HS-5 (cell line): ENCODE data around the gene CCDC7.
"Not testable (repeated sequence)": the region's sequence is repeated elsewhere in the genome, so short reads cannot be mapped to it uniquely, and the experiment has no call there.

Source experiments
- DNase-seq: peaks from one replicate; pipeline ENCODE4 v3.0.0-alpha.2; 2012; ENCODE audit warnings: low read depth

Gene CCDC7

GRCh38 chr10:32713560-32713959, 267.6 kb downstream of the CCDC7 start:
- no peak for DNase-seq

- no peak for DNase-seq
Measured at GRCh38 chr10:32731527-32731926, 285.6 kb downstream of the CCDC7 start.

- no peak for DNase-seq
Measured at GRCh38 chr10:32738958-32739357, 293.0 kb downstream of the CCDC7 start.

DNA sequence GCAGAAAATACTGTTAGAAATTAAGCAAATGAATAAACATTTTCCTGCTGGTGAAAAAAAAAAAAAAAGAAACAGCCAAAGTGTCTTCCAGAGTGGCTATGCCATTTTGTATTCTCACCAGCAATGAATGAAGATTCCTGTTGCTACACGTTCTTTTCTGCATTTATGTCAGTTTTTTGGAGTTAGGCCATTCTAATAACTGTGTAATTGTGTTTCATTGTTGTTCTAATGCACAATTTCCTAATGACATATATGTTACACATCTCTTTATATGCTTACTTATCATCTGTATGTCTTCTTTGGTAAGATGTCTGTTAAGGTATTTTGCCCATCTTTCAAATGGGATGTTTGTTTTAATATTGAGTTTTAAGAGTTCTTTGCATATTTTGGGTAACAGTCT, 298.4 kb downstream of the CCDC7 start:
- no peak for DNase-seq

GRCh38 chr10:32746869-32747268, 300.9 kb downstream of the CCDC7 start:
- no peak for DNase-seq

DNA sequence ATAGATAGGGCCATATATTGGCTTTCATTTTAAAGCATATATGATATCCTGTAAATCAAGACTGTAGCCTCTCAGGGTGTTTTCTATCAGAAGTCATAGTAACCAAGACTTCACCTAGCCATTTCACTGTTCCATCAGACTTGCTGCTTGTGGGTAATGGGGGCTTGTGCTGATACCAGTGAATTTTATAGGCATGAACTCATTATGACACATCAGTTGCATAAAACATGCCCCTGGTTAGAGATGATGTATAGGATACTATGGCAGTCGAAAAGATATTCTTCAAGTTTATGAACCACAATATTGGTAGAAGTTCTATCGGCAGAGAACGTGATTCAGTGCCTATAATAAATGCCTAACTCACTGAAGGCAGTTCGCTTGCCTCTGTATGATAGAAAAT, 305.6 kb downstream of the CCDC7 start:
- no peak for DNase-seq

DNA sequence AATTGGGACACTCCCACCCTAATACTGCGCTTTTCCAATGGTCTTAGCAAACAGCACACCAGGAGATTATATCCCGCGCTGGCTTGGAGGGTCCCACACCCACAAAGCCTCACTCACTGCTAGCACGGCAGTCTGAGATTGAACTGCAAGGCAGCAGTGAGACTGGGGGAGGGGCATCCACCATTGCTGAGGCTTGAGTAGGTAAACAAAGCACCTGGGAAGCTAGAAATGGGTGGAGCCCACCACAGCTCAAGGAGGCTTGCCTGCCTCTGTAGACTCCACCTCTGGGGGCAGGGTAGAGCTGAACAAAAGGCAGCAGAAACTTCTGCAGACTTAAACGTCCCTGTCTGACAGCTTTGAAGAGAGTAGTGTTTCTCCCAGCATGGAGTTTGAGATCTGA, 309.0 kb downstream of the CCDC7 start:
- DNase-seq = not testable (repeated sequence)

DNA sequence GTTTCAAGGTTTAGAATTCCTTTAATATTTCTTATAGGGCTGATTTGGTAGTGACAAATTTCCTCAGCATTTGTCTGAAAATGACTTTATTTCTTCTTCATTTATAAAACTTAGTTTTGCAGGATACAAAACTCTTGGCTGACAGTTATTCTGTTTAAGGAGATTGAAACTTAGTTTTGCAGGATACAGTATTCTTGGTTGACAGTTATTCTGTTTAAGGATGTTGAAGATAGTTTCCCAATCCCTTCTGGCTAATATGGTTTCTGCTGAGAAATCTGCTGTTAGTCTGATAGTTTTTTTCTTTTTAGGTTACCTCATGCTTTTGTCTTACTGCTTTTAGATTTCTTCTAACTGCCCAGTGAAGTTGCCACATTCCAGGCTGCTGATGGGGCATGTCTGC, 325.3 kb downstream of the CCDC7 start:
- DNase-seq = no peak

DNA sequence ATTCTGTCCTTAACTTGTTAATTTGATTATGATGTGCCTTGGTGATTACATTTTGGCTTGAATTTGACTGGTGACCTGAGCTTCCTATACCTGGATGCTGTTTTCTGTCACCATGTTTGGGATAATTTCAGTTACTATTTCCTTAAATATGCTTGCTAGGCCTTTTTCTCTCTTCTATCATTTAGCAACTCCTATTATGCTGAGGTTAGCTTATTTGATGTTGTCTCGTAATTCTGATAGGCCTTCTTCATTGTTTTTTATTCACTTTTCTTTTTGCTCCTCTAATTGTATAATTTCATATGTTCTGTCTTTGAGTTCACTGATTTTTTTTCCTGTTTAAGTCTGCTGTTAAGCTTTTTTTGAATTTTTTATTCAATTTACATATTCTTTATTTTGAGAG, 327.2 kb downstream of the CCDC7 start:
- DNase-seq = no peak

GRCh38 chr10:32786968-32787367, 341.0 kb downstream of the CCDC7 start:
- DNase-seq = no peak

DNA sequence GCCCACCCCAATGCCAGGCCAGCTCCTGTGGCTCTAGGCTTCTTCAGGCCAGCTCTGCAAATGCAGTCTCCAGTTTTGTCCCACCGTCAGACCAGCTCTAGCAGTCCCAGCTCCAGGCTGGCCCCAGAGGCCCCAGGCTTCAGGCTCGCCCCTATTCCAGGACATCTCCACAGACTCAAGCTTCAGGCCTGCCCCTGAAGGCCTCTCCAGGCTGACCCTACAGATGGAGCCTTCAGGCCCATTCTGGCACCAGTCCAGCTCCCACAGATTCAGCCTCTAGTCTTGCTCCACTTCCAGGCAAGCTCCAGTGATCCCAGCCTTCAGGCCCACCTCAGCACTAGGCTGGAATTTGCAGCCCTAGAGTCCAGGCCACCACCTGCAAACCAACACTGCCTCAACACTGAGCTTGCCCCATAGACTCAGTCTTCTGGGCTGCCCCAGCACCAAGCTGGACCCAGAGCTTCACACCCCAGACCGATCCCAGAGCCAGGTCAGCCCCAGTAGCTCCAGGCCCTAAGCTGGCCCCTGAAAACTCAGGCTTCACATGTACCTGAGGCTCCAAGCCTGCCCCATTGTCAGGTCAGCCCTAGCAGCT, 341.8 kb downstream of the CCDC7 start:
- DNase-seq = no peak

GRCh38 chr10:32788359-32788758, 342.4 kb downstream of the CCDC7 start:
- no peak for DNase-seq

- no peak for DNase-seq
Measured at GRCh38 chr10:32790483-32790882, 344.5 kb downstream of the CCDC7 start.

- DNase-seq = no peak
Measured at GRCh38 chr10:32793033-32793432, 347.1 kb downstream of the CCDC7 start.

DNA sequence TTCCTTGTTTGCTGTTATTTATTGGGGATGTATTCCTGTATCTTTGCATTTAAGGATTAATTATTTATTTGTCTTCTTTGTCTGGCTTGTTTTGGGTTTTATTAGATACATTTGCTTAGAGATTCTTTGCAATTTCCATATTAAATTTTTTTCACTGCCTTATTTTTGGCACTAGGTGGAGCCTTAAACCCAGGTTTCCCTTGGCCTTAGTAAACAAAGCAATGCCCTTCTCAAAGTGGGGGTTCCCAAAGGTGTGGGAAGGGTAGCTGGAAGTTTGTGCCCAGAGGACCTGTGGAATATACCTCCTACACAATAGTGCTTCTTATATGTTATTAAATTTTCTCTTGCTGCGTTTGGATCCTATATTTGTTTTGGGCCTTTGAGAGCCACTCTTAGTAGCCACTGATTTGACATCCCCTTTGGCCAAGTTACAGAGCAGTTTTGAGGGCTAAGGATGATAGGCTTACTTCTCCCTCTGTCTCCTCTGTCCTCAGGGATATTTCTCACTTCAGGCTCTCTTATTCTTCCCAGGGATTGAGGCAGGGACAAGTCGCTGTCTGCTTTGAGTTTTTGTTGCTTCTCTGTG, 349.8 kb downstream of the CCDC7 start:
- no peak for DNase-seq

DNA sequence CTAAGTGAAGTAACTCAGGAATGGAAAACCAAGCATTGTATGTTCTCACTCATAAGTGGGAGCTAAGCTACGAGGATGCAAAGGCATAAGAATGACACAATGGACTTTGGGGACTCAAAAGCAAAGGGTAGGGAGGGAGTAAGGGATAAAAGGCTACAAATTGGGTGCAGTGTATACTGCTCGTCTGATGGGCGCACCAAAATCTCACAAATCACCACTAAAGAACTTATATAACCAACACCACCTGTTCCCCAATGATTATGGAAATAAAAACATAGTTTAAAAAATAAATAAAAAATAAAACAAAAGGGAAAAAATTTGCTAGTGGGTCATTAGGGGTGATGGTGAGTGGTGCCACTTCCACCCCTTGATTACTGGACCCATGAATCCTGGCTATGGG, 351.5 kb downstream of the CCDC7 start:
- not testable (repeated sequence) for DNase-seq

GRCh38 chr10:32846974-32847373, 401.0 kb downstream of the CCDC7 start:
- DNase-seq = no peak

- no peak for DNase-seq
Measured at GRCh38 chr10:32851301-32851700, 405.4 kb downstream of the CCDC7 start.

- DNase-seq = no peak
Measured at GRCh38 chr10:32854435-32854834, 408.5 kb downstream of the CCDC7 start.

DNA sequence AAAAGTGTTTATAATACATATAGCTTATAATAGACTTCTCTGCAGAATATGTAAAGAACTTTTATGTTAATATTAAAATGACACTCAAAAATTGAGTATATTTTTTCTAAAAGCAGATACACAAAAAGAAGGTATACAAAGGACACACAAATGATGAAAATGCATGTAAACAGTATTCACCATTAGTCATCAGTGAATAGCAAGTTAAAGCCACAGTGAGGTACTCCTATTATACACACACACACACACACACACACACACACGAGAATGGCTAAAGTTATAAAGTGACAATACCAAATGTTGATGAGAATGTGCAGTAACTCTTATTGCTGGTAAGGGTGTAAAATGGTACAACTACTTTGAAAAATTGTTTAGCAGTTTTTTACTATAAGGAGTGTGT, 419.2 kb downstream of the CCDC7 start:
- no peak for DNase-seq

- no peak for DNase-seq
Measured at GRCh38 chr10:32877915-32878314, 432.0 kb downstream of the CCDC7 start.

- DNase-seq = no peak
Measured at GRCh38 chr10:32878646-32879045, 432.7 kb downstream of the CCDC7 start.

- DNase-seq = no peak
Measured at GRCh38 chr10:32882076-32882475, 436.1 kb downstream of the CCDC7 start.

DNA sequence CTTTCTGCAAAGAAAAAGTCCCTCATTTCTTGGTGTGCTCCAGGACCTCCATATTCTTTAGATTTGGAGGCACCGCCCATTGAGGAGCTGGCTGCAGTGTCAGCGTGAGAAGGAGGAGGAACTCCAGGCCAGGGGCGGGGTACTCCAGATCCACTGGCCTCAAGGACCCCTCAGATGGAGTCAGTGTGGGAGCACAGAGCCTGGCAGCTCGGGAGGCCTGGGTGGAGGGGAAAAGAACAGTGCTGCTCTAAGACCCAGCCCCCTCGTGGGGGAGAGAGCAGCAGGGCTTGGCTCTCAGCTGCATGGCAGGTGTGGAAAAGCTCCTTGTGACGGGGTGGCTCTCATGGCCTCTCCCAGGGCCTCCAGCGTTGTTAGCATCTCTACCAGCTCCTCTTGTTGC, 441.5 kb downstream of the CCDC7 start:
- DNase-seq = no peak
